Activated naive CD4-positive, alpha-beta T cell treated with anti-CD3 and anti-CD28 coated beads for 36 hours (primary cell): ENCODE measurements around the gene SPATA4. TPM values are rescaled to one million over a fixed set of nuclear protein-coding genes. Genes with fewer than 3 reads are reported as not detected.
"Not testable (repeated sequence)": the region's sequence is repeated elsewhere in the genome, so short reads cannot be mapped to it uniquely, and the experiment has no call there.

Experiments used
- CTCF ChIA-PET: fragments of 350-600 bp; sonication (Branson Sonifier 250); formaldehyde crosslinking; loops from one replicate; lab custom pipeline; 2021; ENCODE audit warnings: antibody characterized with exemption; lab: Charles Lee
- DNase-seq: peaks from one replicate; pipeline ENCODE4 v3.0.0-alpha.2; 2020
- H3K27ac Mint-ChIP-seq: one replicate; pipeline ENCODE4 v1.8.0; 2021; ENCODE audit warnings: mild to moderate bottlenecking, mixed read lengths
- H3K27me3 Mint-ChIP-seq: one replicate; pipeline ENCODE4 v1.8.0; 2021; ENCODE audit warnings: low read depth, mixed read lengths
- H3K36me3 Mint-ChIP-seq: one replicate; pipeline ENCODE4 v1.8.0; 2021; ENCODE audit warnings: low read depth, mixed read lengths
- H3K4me1 Mint-ChIP-seq: one replicate; pipeline ENCODE4 v1.8.0; 2021; ENCODE audit warnings: low read depth, mixed read lengths
- H3K4me3 Mint-ChIP-seq: one replicate; pipeline ENCODE4 v1.8.0; 2021; ENCODE audit warnings: mild to moderate bottlenecking, moderate library complexity, mixed read lengths
- H3K9me3 Mint-ChIP-seq: one replicate; pipeline ENCODE4 v1.8.0; 2021; ENCODE audit warnings: mixed read lengths
- intact Hi-C: fragments of 100-400 bp; cut with micrococcal nuclease; formaldehyde crosslinking; loops from one replicate; pipeline ENCODE4 v1.15.1; 2023
- total RNA-seq, 2 experiments: library from RNA; stranded (reverse); gene quantifications; one replicate each; pipeline ENCODE4 v1.2.3, GENCODE V29; 2021

SPATA4 gene
- total RNA-seq, 2 experiments from 2014 or later: not detected

- CTCF ChIA-PET: interaction anchor here (0.6 kb wide), 1 partner anchor 61 kb away, joined by 4 read pairs; no protein-coding TSS in a partner anchor
- intact Hi-C loops, H3K27ac Mint-ChIP-seq, H3K36me3 Mint-ChIP-seq, DNase-seq, H3K4me3 Mint-ChIP-seq, H3K9me3 Mint-ChIP-seq, H3K4me1 Mint-ChIP-seq: not testable (repeated sequence)
- H3K27me3 Mint-ChIP-seq: peaks cover 18% of the 10 kb centered on the region
These were observed 17.0 kb upstream of the SPATA4 start for GRCh38 chr4:176212351-176212750.

GRCh38 chr4:176210579-176211296, 15.4 kb upstream of the SPATA4 start:
- intact Hi-C loops: no loop called here
- Mint-ChIP-seq H3K27me3 (peaks cover 20% of the 10 kb centered on the region), H3K4me3 (no peak overlapping the region), H3K27ac (no peak overlapping the region), H3K9me3 (peaks cover 3% of the 10 kb centered on the region), H3K36me3 (no peaks in the 10 kb centered on the region), H3K4me1 (no peaks in the 10 kb centered on the region)
- CTCF ChIA-PET: no interaction called here
- no peak for DNase-seq

GRCh38 chr4:176210101-176210500, 14.7 kb upstream of the SPATA4 start:
- no peak overlapping the region for H3K27ac Mint-ChIP-seq
- H3K4me1 Mint-ChIP-seq: no peaks in the 10 kb centered on the region
- H3K4me3 Mint-ChIP-seq: no peak overlapping the region
- intact Hi-C loops: no loop called here
- H3K27me3 Mint-ChIP-seq: peaks cover 25% of the 10 kb centered on the region
- no peak for DNase-seq
- no peaks in the 10 kb centered on the region for H3K36me3 Mint-ChIP-seq
- CTCF ChIA-PET: no interaction called here
- H3K9me3 Mint-ChIP-seq: peaks cover 3% of the 10 kb centered on the region

GRCh38 chr4:176209535-176209934, 14.2 kb upstream of the SPATA4 start:
- Mint-ChIP-seq H3K4me3 (no peak overlapping the region), H3K4me1 (no peaks in the 10 kb centered on the region), H3K9me3 (peaks cover 3% of the 10 kb centered on the region), H3K27ac (no peak overlapping the region), H3K36me3 (no peaks in the 10 kb centered on the region), H3K27me3 (peaks cover 28% of the 10 kb centered on the region)
- CTCF ChIA-PET: no interaction called here
- no peak for DNase-seq
- intact Hi-C loops: no loop called here

- Mint-ChIP-seq H3K27me3 (peaks cover 28% of the 10 kb centered on the region), H3K36me3 (no peaks in the 10 kb centered on the region), H3K27ac (no peak overlapping the region)
These were observed 12.5 kb upstream of the SPATA4 start for GRCh38 chr4:176207839-176208238.

GRCh38 chr4:176205299-176205698, 9.9 kb upstream of the SPATA4 start:
- no peaks in the 10 kb centered on the region for H3K36me3 Mint-ChIP-seq
- no peak overlapping the region for H3K27ac Mint-ChIP-seq
- no peak overlapping the region for H3K4me3 Mint-ChIP-seq
- no peaks in the 10 kb centered on the region for H3K9me3 Mint-ChIP-seq
- DNase-seq: no peak
- CTCF ChIA-PET: interaction anchor here (0.6 to 0.9 kb wide), 2 partner anchors 82 to 120 kb away, joined by 3 to 5 read pairs; no protein-coding TSS in a partner anchor
- intact Hi-C loops: no loop called here
- H3K27me3 Mint-ChIP-seq: peaks cover 21% of the 10 kb centered on the region
- no peaks in the 10 kb centered on the region for H3K4me1 Mint-ChIP-seq

More at GRCh38 chr4:176207839-176208238, 12.5 kb upstream of the SPATA4 start:
- no peak for DNase-seq
- Mint-ChIP-seq H3K4me3 (no peak overlapping the region), H3K9me3 (peaks cover 3% of the 10 kb centered on the region), H3K4me1 (no peaks in the 10 kb centered on the region)
- intact Hi-C loops: no loop called here
- CTCF ChIA-PET: interaction anchor here (0.6 kb wide), 1 partner anchor 45 kb away, joined by 4 read pairs; no protein-coding TSS in a partner anchor

GRCh38 chr4:176198316-176198903, 3.0 kb upstream of the SPATA4 start:
- no peak for DNase-seq
- intact Hi-C loops: no loop called here
- Mint-ChIP-seq H3K4me3 (no peak overlapping the region), H3K36me3 (no peaks in the 10 kb centered on the region), H3K27ac (no peak overlapping the region), H3K4me1 (peaks cover 26% of the 10 kb centered on the region), H3K27me3 (no peaks in the 10 kb centered on the region), H3K9me3 (no peaks in the 10 kb centered on the region)
- CTCF ChIA-PET: no interaction called here

- H3K27ac Mint-ChIP-seq: peak overlapping the region; percentile 59
- peak overlapping the region; percentile 15 for H3K4me3 Mint-ChIP-seq
These were observed 1.4 kb downstream of the SPATA4 start for GRCh38 chr4:176193938-176194337.

GRCh38 chr4:176193126-176193525, 2.3 kb downstream of the SPATA4 start:
- Mint-ChIP-seq H3K36me3 (no peaks in the 10 kb centered on the region), H3K4me1 (peaks cover 32% of the 10 kb centered on the region), H3K27ac (no peak overlapping the region), H3K27me3 (peaks cover 24% of the 10 kb centered on the region), H3K4me3 (no peak overlapping the region), H3K9me3 (no peaks in the 10 kb centered on the region)
- intact Hi-C loops: loop anchor here (5.0 kb wide), 1 partner anchor 299 kb away; no protein-coding TSS in a partner anchor
- CTCF ChIA-PET: no interaction called here
- DNase-seq: no peak

More at GRCh38 chr4:176193938-176194337, 1.4 kb downstream of the SPATA4 start:
- CTCF ChIA-PET: no interaction called here
- Mint-ChIP-seq H3K27me3 (peaks cover 20% of the 10 kb centered on the region), H3K36me3 (no peaks in the 10 kb centered on the region), H3K4me1 (peaks cover 32% of the 10 kb centered on the region), H3K9me3 (no peaks in the 10 kb centered on the region)
- DNase-seq: peak; percentile 68
- intact Hi-C loops: loop anchor here (1.0 to 5.0 kb wide), 5 partner anchors 70 to 1911 kb away; partner anchors contain the start of genes CEP44, FBXO8 and NEIL3

- Mint-ChIP-seq H3K27me3 (peaks cover 24% of the 10 kb centered on the region), H3K27ac (no peak overlapping the region), H3K4me1 (peaks cover 35% of the 10 kb centered on the region), H3K9me3 (no peaks in the 10 kb centered on the region), H3K36me3 (no peaks in the 10 kb centered on the region), H3K4me3 (no peak overlapping the region)
- DNase-seq: no peak
- intact Hi-C loops: loop anchor here (1.0 to 5.0 kb wide), 2 partner anchors 42 to 300 kb away; no protein-coding TSS in a partner anchor
- CTCF ChIA-PET: no interaction called here
These were observed 3.4 kb downstream of the SPATA4 start for GRCh38 chr4:176191974-176192373.

- peaks cover 36% of the 10 kb centered on the region for H3K4me1 Mint-ChIP-seq
- DNase-seq: no peak
- H3K4me3 Mint-ChIP-seq: no peak overlapping the region
- H3K27ac Mint-ChIP-seq: no peak overlapping the region
- intact Hi-C loops: loop anchor here (5.0 kb wide), 1 partner anchor 302 kb away; no protein-coding TSS in a partner anchor
- no peaks in the 10 kb centered on the region for H3K9me3 Mint-ChIP-seq
- no peaks in the 10 kb centered on the region for H3K36me3 Mint-ChIP-seq
- peaks cover 24% of the 10 kb centered on the region for H3K27me3 Mint-ChIP-seq
- CTCF ChIA-PET: interaction anchor here (0.6 kb wide), 1 partner anchor 36 kb away, joined by 3 read pairs; no protein-coding TSS in a partner anchor
These were observed 5.2 kb downstream of the SPATA4 start for GRCh38 chr4:176189891-176190795.

- intact Hi-C loops: no loop called here
- H3K4me3 Mint-ChIP-seq: no peak overlapping the region
- no peaks in the 10 kb centered on the region for H3K36me3 Mint-ChIP-seq
- H3K4me1 Mint-ChIP-seq: peaks cover 22% of the 10 kb centered on the region
- DNase-seq: no peak
- no peaks in the 10 kb centered on the region for H3K9me3 Mint-ChIP-seq
- peaks cover 26% of the 10 kb centered on the region for H3K27me3 Mint-ChIP-seq
- no peak overlapping the region for H3K27ac Mint-ChIP-seq
- CTCF ChIA-PET: no interaction called here
These were observed 6.7 kb downstream of the SPATA4 start for GRCh38 chr4:176188654-176189053.
